Right lobe of liver (tissue), 6 donors: ENCODE results near the gene DNAJC11. TPM values are rescaled to one million over a fixed set of nuclear protein-coding genes. Genes with fewer than 3 reads are reported as not detected.
"Not testable (repeated sequence)": the region's sequence is repeated elsewhere in the genome, so short reads cannot be mapped to it uniquely, and the experiment has no call there.

ENCODE experiments used
- ATAC-seq, 4 donors: fragments of 200-7000 bp; cut with Tn5 transposase; one replicate each; pipeline ENCODE4 v1.9.1; 2020; ENCODE audit warnings: mild to moderate bottlenecking in 4 of 4, moderate library complexity in 4 of 4
- DNase-seq, 3 donors: peaks; one replicate each; pipeline ENCODE4 v3.0.0-alpha.2; 2020
- H3K27ac ChIP-seq, 3 donors: fragments of 200-600 bp; one replicate each; pipeline ENCODE4 v1.8.0; 2022
- H3K27me3 ChIP-seq, 2 donors: fragments of 200-600 bp; one replicate each; pipeline ENCODE4 v1.8.0; 2022
- H3K36me3 ChIP-seq, 4 donors: fragments of 200-600 bp; sonication (generic) in 1 of 4; one replicate each; pipeline versions ENCODE4 v1.5.1 to v1.8.0; 2017 to 2022; ENCODE audit warnings: control low read depth in 1 of 4
- H3K4me1 ChIP-seq, 4 donors: fragments of 200-600 bp; sonication (generic) in 1 of 4; one replicate each; pipeline versions ENCODE4 v1.5.1 to v1.8.0; 2017 to 2022; ENCODE audit warnings: control low read depth in 1 of 4
- H3K4me3 ChIP-seq, 3 donors: fragments of 200-600 bp; one replicate each; pipeline ENCODE4 v1.8.0; 2022
- H3K9me3 ChIP-seq, 4 donors: fragments of 200-600 bp; sonication (generic) in 1 of 4; one replicate each; pipeline versions ENCODE4 v1.5.1 to v1.8.0; 2017 to 2022; ENCODE audit warnings: control low read depth in 1 of 4
- POLR2A ChIP-seq: fragments of 450-650 bp; IDR thresholded peaks from one replicate; pipeline ENCODE4 v1.6.1; 2017; ENCODE audit warnings: antibody characterized with exemption, mild to moderate bottlenecking
- WGBS: methylation state at CpG from one replicate; pipeline ENCODE4 v1.1.6; 2018; ENCODE audit warnings: low coverage, low lambda C conversion rate; ENCODE audit not compliant: insufficient coverage; ENCODE audit errors: missing lambda C conversion rate; 5-methylcytosine and 5-hydroxymethylcytosine counted together
- intact Hi-C, 2 donors: fragments of 100-400 bp; cut with DNase I; formaldehyde crosslinking; loops; one replicate each; pipeline versions ENCODE4 v1.11.2 to v1.14.1; 2022
- total RNA-seq, 6 experiments: library from RNA; depleted of rRNA in 2 of 6; stranded (reverse); fragments of >200 nt in 2 of 6; fragmentation: NEBNext Ultra II Directional in 3 of 6; extraction: Animal tissue kit (Norgen Biotek cat#: 25700) in 3 of 6; gene quantifications; one replicate each; pipeline versions ENCODE4 v1.1.0 to v1.2.4, GENCODE V29; 2016 to 2023
- TF ChIP-seq, protein P1 (sequence below), 4 donors: fragments of 200-600 bp in 3 of 4; fragments of 450-650 bp in 1 of 4; IDR thresholded peaks; one replicate each; pipeline versions ENCODE4 v1.5.1 to v1.8.0; 2016 to 2022; ENCODE audit warnings: antibody characterized with exemption in 4 of 4, mild to moderate bottlenecking in 2 of 4
- donor health status: DM: no; HTN: yes; CAD: no.
- donor health status: DM: no; HTN: no; CAD: no.
- donor health status: DM: no; HTN: no; CAD: no.
- donor health status: DM: no; HTN: yes; CAD: no.
- donor health status: DM: no; HTN: yes; CAD: no.

The DNAJC11 gene
- total RNA-seq, 6 experiments from 2014 or later = 24.9 to 36.0 (median 28.6) TPM

DNA sequence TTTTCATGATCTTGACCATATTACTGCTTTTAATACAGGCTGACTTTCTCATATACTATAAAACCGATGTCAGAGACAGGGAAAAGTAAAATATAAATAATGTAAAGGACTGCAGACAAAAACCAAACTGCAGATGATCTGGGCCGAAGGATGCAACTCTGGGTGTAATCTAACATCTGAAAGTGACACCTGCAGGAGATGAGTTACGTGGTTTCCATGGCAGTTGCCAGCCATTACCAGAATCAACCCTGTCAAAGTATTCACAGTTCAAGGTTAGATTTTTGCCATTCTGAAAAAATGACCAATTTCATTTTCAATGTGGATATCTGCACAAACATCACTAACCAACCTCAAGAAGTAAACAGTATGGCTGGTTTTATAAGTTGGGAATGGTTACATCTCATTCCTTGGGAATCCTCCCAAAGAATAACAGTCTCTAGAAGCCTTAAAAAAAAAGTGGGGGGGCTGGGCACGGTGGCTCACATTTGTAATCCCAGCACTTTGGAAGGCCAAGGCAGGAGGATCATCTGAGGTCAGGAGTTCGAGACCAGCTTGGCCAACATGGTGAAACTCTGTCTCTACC is 27.7 kb downstream of the DNAJC11 start:
- no peak for TF ChIP-seq POLR2A
- Histone ChIP-seq H3K9me3 (no peaks in the 10 kb centered on the region), H3K4me1 (no peaks in the 10 kb centered on the region), H3K27ac (no peak overlapping the region), H3K4me3 (no peak overlapping the region), H3K36me3 (peaks cover 0 to 24% (median 11%) of the 10 kb centered on the region in 4 donors), H3K27me3 (no peaks in the 10 kb centered on the region)
- WGBS = 84% methylated on average over 4 of the region's 5 CpGs
- DNase-seq = no peak
- no peak for ATAC-seq
- intact Hi-C loops = no loop called here

DNA sequence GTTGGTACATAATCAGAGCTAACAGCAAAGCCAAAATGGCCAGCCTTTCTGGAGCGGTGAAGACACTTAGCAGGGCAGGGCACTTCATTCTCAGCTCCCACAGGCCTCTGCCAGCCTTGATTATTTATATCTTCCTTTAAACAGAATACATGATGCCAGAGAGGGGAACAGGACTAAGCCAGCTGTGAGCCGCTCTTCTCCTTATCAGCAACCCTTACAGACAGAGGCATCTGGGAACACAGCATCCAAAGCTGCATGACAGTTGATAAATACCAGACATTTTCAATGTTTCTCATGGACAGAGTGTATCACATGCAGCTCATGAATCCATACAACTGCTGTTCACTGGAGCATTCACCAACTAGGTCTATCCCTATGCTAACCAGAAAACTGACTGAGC is 29.1 kb downstream of the DNAJC11 start:
- TF ChIP-seq, protein P1, sequence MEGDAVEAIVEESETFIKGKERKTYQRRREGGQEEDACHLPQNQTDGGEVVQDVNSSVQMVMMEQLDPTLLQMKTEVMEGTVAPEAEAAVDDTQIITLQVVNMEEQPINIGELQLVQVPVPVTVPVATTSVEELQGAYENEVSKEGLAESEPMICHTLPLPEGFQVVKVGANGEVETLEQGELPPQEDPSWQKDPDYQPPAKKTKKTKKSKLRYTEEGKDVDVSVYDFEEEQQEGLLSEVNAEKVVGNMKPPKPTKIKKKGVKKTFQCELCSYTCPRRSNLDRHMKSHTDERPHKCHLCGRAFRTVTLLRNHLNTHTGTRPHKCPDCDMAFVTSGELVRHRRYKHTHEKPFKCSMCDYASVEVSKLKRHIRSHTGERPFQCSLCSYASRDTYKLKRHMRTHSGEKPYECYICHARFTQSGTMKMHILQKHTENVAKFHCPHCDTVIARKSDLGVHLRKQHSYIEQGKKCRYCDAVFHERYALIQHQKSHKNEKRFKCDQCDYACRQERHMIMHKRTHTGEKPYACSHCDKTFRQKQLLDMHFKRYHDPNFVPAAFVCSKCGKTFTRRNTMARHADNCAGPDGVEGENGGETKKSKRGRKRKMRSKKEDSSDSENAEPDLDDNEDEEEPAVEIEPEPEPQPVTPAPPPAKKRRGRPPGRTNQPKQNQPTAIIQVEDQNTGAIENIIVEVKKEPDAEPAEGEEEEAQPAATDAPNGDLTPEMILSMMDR (IDR thresholded peaks at IDR 0.05) = no peak
- no peak for TF ChIP-seq POLR2A
- no peaks in the 10 kb centered on the region for H3K27me3 ChIP-seq
- intact Hi-C loops = no loop called here
- H3K27ac ChIP-seq = no peak overlapping the region
- 92% methylated on average over 2 of the region's 2 CpGs for WGBS
- no peaks in the 10 kb centered on the region for H3K4me1 ChIP-seq
- DNase-seq (no peak), ATAC-seq (peak in 1 of 4 donors; percentile 29)
- H3K36me3 ChIP-seq = peaks cover 0 to 23% (median 3%) of the 10 kb centered on the region in 4 donors
- H3K9me3 ChIP-seq = no peaks in the 10 kb centered on the region
- no peak overlapping the region for H3K4me3 ChIP-seq

- no peaks in the 10 kb centered on the region for H3K9me3 ChIP-seq
- H3K27me3 ChIP-seq = no peaks in the 10 kb centered on the region
- intact Hi-C loops = no loop called here
- peaks cover 0 to 14% (median 6%) of the 10 kb centered on the region in 4 donors for H3K36me3 ChIP-seq
- no peak overlapping the region for H3K4me3 ChIP-seq
- H3K4me1 ChIP-seq = no peaks in the 10 kb centered on the region
- no peak overlapping the region for H3K27ac ChIP-seq
- TF ChIP-seq, protein P1 (IDR thresholded peaks at IDR 0.05) = no peak
- no peak for TF ChIP-seq POLR2A
- 100% methylated on average over 1 of the region's 9 CpGs for WGBS
- ATAC-seq = no peak
- DNase-seq = no peak
Observed at GRCh38 chr1:6668503-6668902, 33.1 kb downstream of the DNAJC11 start.

DNA sequence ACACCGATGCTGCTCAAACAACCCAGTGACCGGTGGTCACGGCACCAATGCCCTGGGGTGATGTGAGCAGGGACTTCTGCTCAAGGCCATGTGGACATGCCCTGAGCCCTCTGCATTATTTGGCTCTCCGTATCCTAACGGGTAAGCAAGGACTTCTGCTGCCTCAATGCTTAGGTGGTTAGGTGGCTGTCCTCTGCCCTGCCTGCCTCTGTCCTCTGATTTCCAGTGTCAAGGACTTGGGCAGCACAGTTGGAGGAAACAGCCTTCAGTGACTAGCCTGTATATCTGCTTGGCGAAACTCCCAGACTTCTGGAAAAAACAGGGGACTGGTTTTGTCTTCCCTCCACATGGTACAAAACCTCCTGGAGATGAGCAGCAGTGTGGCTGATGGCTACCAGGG is 34.5 kb downstream of the DNAJC11 start:
- H3K9me3 ChIP-seq = no peaks in the 10 kb centered on the region
- H3K36me3 ChIP-seq = peaks cover 0 to 14% (median 6%) of the 10 kb centered on the region in 4 donors
- H3K4me3 ChIP-seq = no peak overlapping the region
- ATAC-seq = no peak
- intact Hi-C loops = no loop called here
- TF ChIP-seq, protein P1 (IDR thresholded peaks at IDR 0.05) = no peak
- no peak for TF ChIP-seq POLR2A
- DNase-seq = no peak
- H3K27me3 ChIP-seq = no peaks in the 10 kb centered on the region
- H3K27ac ChIP-seq = no peak overlapping the region
- 96% methylated on average over 4 of the region's 6 CpGs for WGBS
- no peaks in the 10 kb centered on the region for H3K4me1 ChIP-seq

DNA sequence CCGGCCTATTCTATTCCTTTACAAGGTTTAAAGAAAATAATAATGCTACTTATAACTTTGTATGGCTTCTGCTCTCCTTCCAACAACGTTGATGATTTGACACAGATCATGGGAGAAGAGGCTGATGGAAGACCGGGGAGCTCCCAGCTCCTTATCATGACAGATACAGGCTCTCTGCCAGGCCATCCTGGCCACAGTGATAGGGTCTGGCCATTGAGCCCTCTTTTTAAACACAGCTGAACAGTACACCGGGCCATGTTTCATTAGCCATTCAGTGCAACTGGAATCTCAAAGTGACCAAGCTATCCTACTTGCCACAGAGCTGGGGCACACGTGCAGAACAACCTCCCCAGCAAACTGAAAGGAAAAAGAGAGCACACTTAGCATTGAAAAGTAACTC is 34.9 kb downstream of the DNAJC11 start:
- intact Hi-C loops = no loop called here
- peaks cover 0 to 14% (median 6%) of the 10 kb centered on the region in 4 donors for H3K36me3 ChIP-seq
- DNase-seq (no peak), ATAC-seq (no peak)
- no peaks in the 10 kb centered on the region for H3K9me3 ChIP-seq
- no peaks in the 10 kb centered on the region for H3K27me3 ChIP-seq
- TF ChIP-seq POLR2A = no peak
- WGBS = 70% methylated on average over 3 of the region's 5 CpGs
- H3K4me3 ChIP-seq = no peak overlapping the region
- no peak overlapping the region for H3K27ac ChIP-seq
- H3K4me1 ChIP-seq = no peaks in the 10 kb centered on the region

GRCh38 chr1:6662468-6662867 is 39.1 kb downstream of the DNAJC11 start:
- DNase-seq, H3K27me3 ChIP-seq, H3K4me1 ChIP-seq, intact Hi-C loops, ATAC-seq, H3K27ac ChIP-seq, H3K4me3 ChIP-seq, H3K9me3 ChIP-seq: not testable (repeated sequence)
- WGBS = 100% methylated on average over 3 of the region's 7 CpGs
- H3K36me3 ChIP-seq = peaks cover 0 to 13% (median 5%) of the 10 kb centered on the region in 4 donors
